ENCODE measurements around the gene NEMP1.
"Not testable (repeated sequence)": the region's sequence is repeated elsewhere in the genome, so short reads cannot be mapped to it uniquely, and the experiment has no call there.

The NEMP1 gene

DNA sequence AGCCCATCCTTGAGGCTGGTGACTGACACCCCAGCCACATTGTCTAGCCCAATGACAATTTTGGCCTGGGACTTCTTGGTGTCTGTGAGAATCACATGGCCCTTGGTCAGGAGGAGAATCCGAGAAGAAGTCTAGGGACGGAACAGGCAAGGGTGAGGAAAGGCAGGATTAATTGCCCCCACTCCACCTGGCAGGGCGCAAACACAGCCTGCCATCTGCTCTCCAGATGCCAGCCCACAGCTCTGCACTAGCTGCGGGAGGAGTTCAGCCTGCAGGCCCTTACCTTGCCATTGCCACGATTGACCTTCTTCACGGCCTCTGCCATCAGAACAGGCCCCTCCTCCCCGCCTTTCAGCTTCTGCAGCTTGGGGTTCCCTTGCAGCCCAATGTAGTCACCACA lies 49.1 kb downstream of the NEMP1 start:
- DNase-seq (ENCODE audit: low read depth in 1 of 2, low spot score in 1 of 2) = no peak
- no peaks in the 10 kb centered on the region for H3K27me3 ChIP-seq (ENCODE audit: insufficient read depth, poor library complexity, severe bottlenecking)
- TF ChIP-seq SPI1 (IDR thresholded peaks at IDR 0.05; ENCODE audit: borderline replicate concordance, low read depth) = no peak
- TF ChIP-seq GABPA (IDR thresholded peaks at IDR 0.05; ENCODE audit: low read depth) = no peak
- TF ChIP-seq, protein P1, sequence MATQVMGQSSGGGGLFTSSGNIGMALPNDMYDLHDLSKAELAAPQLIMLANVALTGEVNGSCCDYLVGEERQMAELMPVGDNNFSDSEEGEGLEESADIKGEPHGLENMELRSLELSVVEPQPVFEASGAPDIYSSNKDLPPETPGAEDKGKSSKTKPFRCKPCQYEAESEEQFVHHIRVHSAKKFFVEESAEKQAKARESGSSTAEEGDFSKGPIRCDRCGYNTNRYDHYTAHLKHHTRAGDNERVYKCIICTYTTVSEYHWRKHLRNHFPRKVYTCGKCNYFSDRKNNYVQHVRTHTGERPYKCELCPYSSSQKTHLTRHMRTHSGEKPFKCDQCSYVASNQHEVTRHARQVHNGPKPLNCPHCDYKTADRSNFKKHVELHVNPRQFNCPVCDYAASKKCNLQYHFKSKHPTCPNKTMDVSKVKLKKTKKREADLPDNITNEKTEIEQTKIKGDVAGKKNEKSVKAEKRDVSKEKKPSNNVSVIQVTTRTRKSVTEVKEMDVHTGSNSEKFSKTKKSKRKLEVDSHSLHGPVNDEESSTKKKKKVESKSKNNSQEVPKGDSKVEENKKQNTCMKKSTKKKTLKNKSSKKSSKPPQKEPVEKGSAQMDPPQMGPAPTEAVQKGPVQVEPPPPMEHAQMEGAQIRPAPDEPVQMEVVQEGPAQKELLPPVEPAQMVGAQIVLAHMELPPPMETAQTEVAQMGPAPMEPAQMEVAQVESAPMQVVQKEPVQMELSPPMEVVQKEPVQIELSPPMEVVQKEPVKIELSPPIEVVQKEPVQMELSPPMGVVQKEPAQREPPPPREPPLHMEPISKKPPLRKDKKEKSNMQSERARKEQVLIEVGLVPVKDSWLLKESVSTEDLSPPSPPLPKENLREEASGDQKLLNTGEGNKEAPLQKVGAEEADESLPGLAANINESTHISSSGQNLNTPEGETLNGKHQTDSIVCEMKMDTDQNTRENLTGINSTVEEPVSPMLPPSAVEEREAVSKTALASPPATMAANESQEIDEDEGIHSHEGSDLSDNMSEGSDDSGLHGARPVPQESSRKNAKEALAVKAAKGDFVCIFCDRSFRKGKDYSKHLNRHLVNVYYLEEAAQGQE (IDR thresholded peaks at IDR 0.05; ENCODE audit: insufficient replicate concordance, low read depth) = no peak
- no peak for TF ChIP-seq POLR2AphosphoS5 (IDR thresholded peaks at IDR 0.05; ENCODE audit: low read depth)
- TF ChIP-seq, protein P2, sequence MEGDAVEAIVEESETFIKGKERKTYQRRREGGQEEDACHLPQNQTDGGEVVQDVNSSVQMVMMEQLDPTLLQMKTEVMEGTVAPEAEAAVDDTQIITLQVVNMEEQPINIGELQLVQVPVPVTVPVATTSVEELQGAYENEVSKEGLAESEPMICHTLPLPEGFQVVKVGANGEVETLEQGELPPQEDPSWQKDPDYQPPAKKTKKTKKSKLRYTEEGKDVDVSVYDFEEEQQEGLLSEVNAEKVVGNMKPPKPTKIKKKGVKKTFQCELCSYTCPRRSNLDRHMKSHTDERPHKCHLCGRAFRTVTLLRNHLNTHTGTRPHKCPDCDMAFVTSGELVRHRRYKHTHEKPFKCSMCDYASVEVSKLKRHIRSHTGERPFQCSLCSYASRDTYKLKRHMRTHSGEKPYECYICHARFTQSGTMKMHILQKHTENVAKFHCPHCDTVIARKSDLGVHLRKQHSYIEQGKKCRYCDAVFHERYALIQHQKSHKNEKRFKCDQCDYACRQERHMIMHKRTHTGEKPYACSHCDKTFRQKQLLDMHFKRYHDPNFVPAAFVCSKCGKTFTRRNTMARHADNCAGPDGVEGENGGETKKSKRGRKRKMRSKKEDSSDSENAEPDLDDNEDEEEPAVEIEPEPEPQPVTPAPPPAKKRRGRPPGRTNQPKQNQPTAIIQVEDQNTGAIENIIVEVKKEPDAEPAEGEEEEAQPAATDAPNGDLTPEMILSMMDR (IDR thresholded peaks at IDR 0.05; ENCODE audit: insufficient read depth, low read length) = no peak

DNA sequence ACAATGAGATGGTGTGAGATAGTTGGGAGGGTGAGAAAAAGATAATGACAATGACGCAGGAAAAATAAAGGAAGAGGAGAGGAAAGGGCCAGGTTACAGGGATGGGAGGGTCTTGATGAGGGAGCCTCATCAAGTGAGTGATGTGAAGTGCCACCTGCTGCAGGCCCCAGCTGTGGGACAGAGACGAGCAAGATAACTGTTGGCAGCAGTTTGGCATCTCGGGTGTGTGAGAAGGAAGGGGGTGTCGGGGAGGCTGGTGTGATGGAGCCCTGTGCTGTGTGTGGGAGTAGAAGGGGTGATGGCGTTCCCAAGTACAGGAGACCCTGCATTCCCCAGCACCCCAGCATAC lies 50.8 kb downstream of the NEMP1 start:
- Histone ChIP-seq H3K27me3 (ENCODE audit: insufficient read depth, poor library complexity, severe bottlenecking) (no peaks in the 10 kb centered on the region), H3K4me3 (replicated peaks; ENCODE audit: insufficient read depth, low read length) (no peak overlapping the region), H3K27ac (replicated peaks) (no peak overlapping the region)
- TF ChIP-seq POLR2AphosphoS5 (IDR thresholded peaks at IDR 0.05; ENCODE audit: low read depth) = no peak
- no peak for DNase-seq (ENCODE audit: low read depth in 1 of 2, low spot score in 1 of 2)

More for the DNA sequence above, 49.1 kb downstream of the NEMP1 start:
- Histone ChIP-seq H3K4me3 (replicated peaks; ENCODE audit: insufficient read depth, low read length) (no peak overlapping the region), H3K27ac (replicated peaks) (no peak overlapping the region)

DNA sequence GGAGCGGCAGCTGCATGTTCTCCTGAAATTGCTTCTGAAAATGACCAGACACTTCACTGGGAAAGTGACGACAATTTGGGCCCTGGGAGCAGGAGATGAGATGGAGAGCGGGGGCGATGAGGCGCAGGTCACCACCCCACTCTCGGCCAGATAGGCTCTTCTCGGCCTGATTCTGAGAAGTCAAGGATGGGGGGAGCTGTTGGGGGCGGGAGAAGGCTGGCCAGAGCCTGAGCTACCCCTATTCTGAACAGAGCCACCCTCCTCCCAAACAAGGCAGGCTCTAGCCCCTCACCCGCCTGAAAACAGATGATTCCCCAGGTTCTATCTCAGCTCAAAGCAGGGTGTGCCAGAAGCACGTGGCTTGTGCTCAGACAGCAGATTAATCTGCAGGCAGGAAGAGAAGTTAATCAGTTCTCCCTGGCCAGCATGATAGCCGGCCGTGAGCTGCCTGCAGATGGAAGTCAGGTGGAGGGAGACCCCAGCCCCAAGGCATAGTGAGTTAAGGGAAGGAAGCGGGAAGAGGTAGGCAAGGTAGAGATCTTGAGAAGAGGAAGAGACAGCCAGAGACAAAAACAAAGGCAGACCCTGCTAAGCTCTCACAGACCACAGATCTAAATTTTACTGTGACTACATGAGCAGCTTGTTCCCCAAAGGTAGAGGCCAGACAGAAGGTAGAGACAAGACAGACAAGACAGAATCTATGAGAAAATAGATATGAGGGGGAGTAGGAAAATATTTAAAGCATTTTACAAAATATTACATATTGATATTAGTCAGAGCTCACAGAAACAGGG lies 51.4 kb downstream of the NEMP1 start:
- DNase-seq (ENCODE audit: low read depth in 1 of 2, low spot score in 1 of 2) = no peak
- H3K27me3 ChIP-seq (ENCODE audit: insufficient read depth, poor library complexity, severe bottlenecking) = no peaks in the 10 kb centered on the region
- no peak overlapping the region for H3K4me3 ChIP-seq (replicated peaks; ENCODE audit: insufficient read depth, low read length)
- no peak overlapping the region for H3K27ac ChIP-seq (replicated peaks)
- no peak for TF ChIP-seq GABPA (IDR thresholded peaks at IDR 0.05; ENCODE audit: low read depth)
- no peak for TF ChIP-seq POLR2AphosphoS5 (IDR thresholded peaks at IDR 0.05; ENCODE audit: low read depth)
- no peak for TF ChIP-seq SPI1 (IDR thresholded peaks at IDR 0.05; ENCODE audit: borderline replicate concordance, low read depth)
- TF ChIP-seq, protein P2 (IDR thresholded peaks at IDR 0.05; ENCODE audit: insufficient read depth, low read length) = no peak
- TF ChIP-seq, protein P1 (IDR thresholded peaks at IDR 0.05; ENCODE audit: insufficient replicate concordance, low read depth) = no peak

DNA sequence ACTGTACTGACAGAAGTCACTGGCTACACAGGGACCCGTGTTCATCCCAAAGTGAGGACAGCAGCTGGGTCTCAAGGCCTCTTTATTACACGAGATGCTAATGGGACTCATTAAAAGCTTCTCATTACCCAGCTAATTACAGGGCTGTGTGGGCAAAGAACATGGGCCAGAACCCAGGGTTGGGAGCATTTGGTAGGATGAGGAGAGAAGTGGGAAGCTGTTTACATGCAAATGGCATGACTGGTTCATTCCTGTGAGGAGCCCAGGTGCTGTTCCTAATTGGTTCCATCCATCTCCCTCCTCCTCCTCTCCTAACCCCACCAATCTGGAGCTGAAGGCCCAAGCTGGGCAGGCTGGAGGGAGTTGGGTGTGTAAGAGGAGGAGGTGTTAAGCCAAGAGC lies 53.4 kb downstream of the NEMP1 start:
- H3K27ac ChIP-seq (replicated peaks) = no peak overlapping the region
- H3K4me3 ChIP-seq (replicated peaks; ENCODE audit: insufficient read depth, low read length) = no peak overlapping the region
- no peaks in the 10 kb centered on the region for H3K27me3 ChIP-seq (ENCODE audit: insufficient read depth, poor library complexity, severe bottlenecking)
- DNase-seq (ENCODE audit: low read depth in 1 of 2, low spot score in 1 of 2) = no peak
- TF ChIP-seq, protein P2 (IDR thresholded peaks at IDR 0.05; ENCODE audit: insufficient read depth, low read length) = no peak
- no peak for TF ChIP-seq GABPA (IDR thresholded peaks at IDR 0.05; ENCODE audit: low read depth)
- TF ChIP-seq, protein P1 (IDR thresholded peaks at IDR 0.05; ENCODE audit: insufficient replicate concordance, low read depth) = no peak

DNA sequence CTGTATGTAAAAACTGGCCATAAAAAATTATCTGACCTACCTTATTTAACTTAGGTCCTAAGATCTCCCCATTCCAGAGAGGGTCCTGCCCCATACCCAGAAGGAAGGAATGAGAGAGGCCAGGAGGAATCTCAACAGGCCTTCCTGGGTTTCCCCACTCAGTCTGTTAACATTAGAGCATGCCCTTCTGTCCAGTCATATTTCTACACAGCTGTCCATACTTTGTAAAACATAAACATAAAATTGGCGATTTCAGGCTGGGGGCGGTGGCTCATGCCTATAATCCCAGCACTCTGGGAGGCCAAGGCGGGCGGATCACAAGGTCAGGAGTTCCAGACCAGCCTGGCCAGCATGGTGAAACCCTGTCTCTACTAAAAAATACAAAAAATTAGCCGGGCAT lies 56.3 kb downstream of the NEMP1 start:
- DNase-seq (ENCODE audit: low read depth in 1 of 2, low spot score in 1 of 2); H3K4me3 ChIP-seq (replicated peaks; ENCODE audit: insufficient read depth, low read length); H3K27ac ChIP-seq (replicated peaks); H3K27me3 ChIP-seq (ENCODE audit: insufficient read depth, poor library complexity, severe bottlenecking): not testable (repeated sequence)

Data from HL-60 (cell line).